PC-3 (cell line): ENCODE results near the gene BTNL3. TPM values are rescaled to one million over a fixed set of nuclear protein-coding genes. Genes with fewer than 3 reads are reported as not detected.
"Not testable (repeated sequence)": the region's sequence is repeated elsewhere in the genome, so short reads cannot be mapped to it uniquely, and the experiment has no call there.

ENCODE experiments used
- ATAC-seq: fragments of 200-7000 bp; cut with Tn5 transposase; 2 replicates; pipeline ENCODE4 v1.9.1; 2020; ENCODE audit warnings: mild to moderate bottlenecking, moderate library complexity
- BruUV-seq: library from RNA; stranded (reverse); fragments of 400-500 nt; replicated peaks from 2 replicates; lab custom pipeline; 2021; lab: Mats Ljungman, UMichigan
- CTCF ChIA-PET: fragments of 300-600 bp; sonication (Branson Sonifier 250); formaldehyde crosslinking; loops from one replicate; lab custom pipeline; 2022; ENCODE audit warnings: antibody characterized with exemption; lab: Charles Lee
- POLR2A ChIA-PET: fragments of 300-600 bp; sonication (Branson Sonifier 250); formaldehyde crosslinking; loops from one replicate; lab custom pipeline; 2022; ENCODE audit warnings: antibody characterized with exemption; ENCODE audit not compliant: unreplicated experiment; lab: Charles Lee
- DNase-seq: peaks from one replicate; pipeline ENCODE4 v3.0.0-alpha.2; 2015
- H2AFZ ChIP-seq: fragments of 300-600 bp; sonication (generic); 2 replicates; pipeline ENCODE4 v1.6.0; 2016; ENCODE audit warnings: antibody characterized with exemption, low read length
- H3F3A ChIP-seq: fragments of 300-600 bp; sonication (generic); one replicate; pipeline ENCODE4 v1.6.0; 2017; ENCODE audit warnings: antibody characterized with exemption, low read length, control low read depth, mild to moderate bottlenecking; ENCODE audit not compliant: unreplicated experiment
- H3K27ac ChIP-seq: fragments of 300-600 bp; sonication (generic); 2 replicates; pipeline ENCODE4 v1.5.1; 2016; ENCODE audit warnings: mild to moderate bottlenecking, low read length
- H3K27me3 ChIP-seq: fragments of 300-600 bp; sonication (generic); 2 replicates; pipeline ENCODE4 v1.6.1; 2016; ENCODE audit warnings: low read length, mixed read lengths
- H3K36me3 ChIP-seq: fragments of 300-600 bp; sonication (generic); 2 replicates; pipeline ENCODE4 v1.6.1; 2016; ENCODE audit warnings: low read depth, mixed run types, low read length, mixed read lengths
- H3K4me1 ChIP-seq: fragments of 300-600 bp; sonication (generic); 2 replicates; pipeline ENCODE4 v1.5.1; 2016; ENCODE audit warnings: low read length; ENCODE audit not compliant: insufficient read depth
- H3K4me2 ChIP-seq: fragments of 300-600 bp; sonication (generic); 2 replicates; pipeline ENCODE4 v1.6.0; 2016; ENCODE audit warnings: low read length
- H3K4me3 ChIP-seq: fragments of 300-600 bp; sonication (generic); 2 replicates; pipeline ENCODE4 v1.5.1; 2016; ENCODE audit warnings: mild to moderate bottlenecking, low read length, mixed read lengths
- H3K79me2 ChIP-seq: fragments of 300-600 bp; sonication (generic); 2 replicates; pipeline ENCODE4 v1.6.1; 2017; ENCODE audit warnings: low read length, mixed read lengths
- H3K9ac ChIP-seq: fragments of 300-600 bp; sonication (generic); 2 replicates; pipeline ENCODE4 v1.6.0; 2016; ENCODE audit warnings: mild to moderate bottlenecking, low read length
- H3K9me2 ChIP-seq: fragments of 300-600 bp; sonication (generic); replicated peaks from 2 replicates; pipeline ENCODE4 v1.6.1; 2016; ENCODE audit warnings: mixed run types, low read length, mixed read lengths
- H3K9me3 ChIP-seq: fragments of 300-600 bp; sonication (generic); 2 replicates; pipeline ENCODE4 v1.6.1; 2016; ENCODE audit warnings: low read length, mixed read lengths
- H4K20me1 ChIP-seq: fragments of 300-600 bp; sonication (generic); 2 replicates; pipeline ENCODE4 v1.6.1; 2016; ENCODE audit warnings: low read length, mixed read lengths
- CTCF ChIP-seq: fragments of 300-600 bp; sonication (generic); conservative IDR thresholded peaks from 2 replicates; pipeline ENCODE4 v1.5.1; 2017; ENCODE audit warnings: antibody characterized with exemption, low read depth, mild to moderate bottlenecking, low read length
- EZH2 ChIP-seq: fragments of 300-600 bp; sonication (generic); IDR thresholded peaks from one replicate; pipeline ENCODE4 v1.6.1; 2017; ENCODE audit warnings: antibody characterized with exemption, mild to moderate bottlenecking, low read length; ENCODE audit not compliant: unreplicated experiment
- EZH2phosphoT487 ChIP-seq: fragments of 300-600 bp; sonication (generic); IDR thresholded peaks from 2 replicates; pipeline ENCODE4 v1.6.1; 2018; ENCODE audit warnings: mild to moderate bottlenecking, antibody characterized with exemption, low read length, borderline replicate concordance
- intact Hi-C: fragments of 100-400 bp; cut with micrococcal nuclease; formaldehyde crosslinking; loops from 2 replicates; pipeline ENCODE4 v1.9.0; 2023
- total RNA-seq: library from RNA; depleted of rRNA; stranded (reverse); fragments of >200 nt; gene quantifications from 2 replicates; pipeline ENCODE4 v1.2.3, GENCODE V29; 2014

The BTNL3 gene
- total RNA-seq, 1 experiment from 2014 or later: not detected

DNA sequence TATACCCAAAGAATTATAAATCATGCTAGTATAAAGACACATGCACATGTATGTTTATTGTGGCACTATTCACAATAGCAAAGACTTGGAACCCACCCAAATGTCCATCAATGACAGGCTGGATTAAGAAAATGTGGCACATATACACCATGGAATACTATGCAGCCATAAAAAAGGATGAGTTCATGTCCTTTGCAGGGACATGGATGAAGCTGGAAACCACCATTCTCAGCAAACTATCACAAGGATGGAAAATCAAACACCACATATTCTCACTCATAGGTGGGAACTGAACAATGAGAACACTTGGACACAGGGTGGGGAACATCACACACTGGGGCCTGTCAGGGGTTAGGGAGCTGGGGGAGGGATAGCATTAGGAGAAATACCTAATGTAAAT is 26.0 kb downstream of the BTNL3 start:
- H3K4me3 ChIP-seq, POLR2A ChIA-PET, CTCF ChIA-PET, H4K20me1 ChIP-seq, H3K4me1 ChIP-seq, H3K9me2 ChIP-seq, H3K4me2 ChIP-seq, BruUV-seq, H3K27me3 ChIP-seq, H3F3A ChIP-seq, ATAC-seq, H3K9ac ChIP-seq, DNase-seq, intact Hi-C loops, H2AFZ ChIP-seq, H3K9me3 ChIP-seq, H3K79me2 ChIP-seq, H3K36me3 ChIP-seq, H3K27ac ChIP-seq: not testable (repeated sequence)

GRCh38 chr5:181017448-181017847 is 28.8 kb downstream of the BTNL3 start:
- H3K79me2 ChIP-seq, H3K9me2 ChIP-seq, H3K4me2 ChIP-seq, H3K9ac ChIP-seq, H4K20me1 ChIP-seq, BruUV-seq, CTCF ChIA-PET, ATAC-seq, POLR2A ChIA-PET, H2AFZ ChIP-seq, H3F3A ChIP-seq, H3K4me3 ChIP-seq, H3K4me1 ChIP-seq, intact Hi-C loops, H3K36me3 ChIP-seq, DNase-seq, H3K27me3 ChIP-seq, H3K9me3 ChIP-seq, H3K27ac ChIP-seq: not testable (repeated sequence)

DNA sequence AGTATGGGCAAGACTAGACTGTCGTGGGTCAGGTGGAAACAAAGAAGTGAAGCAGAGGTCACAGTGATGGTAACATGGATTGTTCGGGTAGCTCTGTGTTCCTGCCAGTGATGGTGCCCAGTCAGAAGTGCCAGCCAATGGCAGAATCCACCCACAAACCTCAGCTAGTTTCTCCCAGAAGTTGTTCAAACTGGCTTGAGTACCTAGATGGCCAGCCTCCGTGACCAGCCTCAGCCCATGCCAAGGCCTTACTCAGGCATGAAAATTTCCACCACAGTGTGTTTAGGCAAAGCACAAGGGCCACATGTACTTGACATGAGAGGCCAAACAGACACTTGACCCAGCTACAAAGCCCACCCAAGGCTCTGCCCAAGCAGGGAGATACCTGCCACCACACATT is 32.0 kb downstream of the BTNL3 start:
- peaks cover 8% of the 10 kb centered on the region for H3K9me3 ChIP-seq
- H2AFZ ChIP-seq: no peak overlapping the region
- H3K9me2 ChIP-seq: no peaks in the 10 kb centered on the region
- ChIA-PET POLR2A (no interaction called here), CTCF (no interaction called here)
- no peak overlapping the region for H3K4me2 ChIP-seq
- no peak for DNase-seq
- H3K36me3 ChIP-seq: no peaks in the 10 kb centered on the region
- no peak for ATAC-seq
- no peaks in the 10 kb centered on the region for H3K4me1 ChIP-seq
- H3K27me3 ChIP-seq: no peaks in the 10 kb centered on the region
- BruUV-seq: no TSS peak
- H3K27ac ChIP-seq: no peak overlapping the region
- H3F3A ChIP-seq: no peaks in the 10 kb centered on the region
- TF ChIP-seq EZH2phosphoT487: no peak
- no peak for TF ChIP-seq CTCF
- TF ChIP-seq EZH2: no peak
- intact Hi-C loops: no loop called here
- no peak overlapping the region for H3K9ac ChIP-seq
- no peaks in the 10 kb centered on the region for H4K20me1 ChIP-seq
- no peaks in the 10 kb centered on the region for H3K79me2 ChIP-seq
- H3K4me3 ChIP-seq: no peak overlapping the region
